Stimulated activated CD4-positive, alpha-beta T cell treated with anti-CD3 and anti-CD28 coated beads, Interleukin-12 subunit alpha, Interleukin-12 subunit beta, amount 100 ng/mL, for 24 hours (primary cell): ENCODE measurements around the gene CLEC17A.
"Not testable (repeated sequence)": the region's sequence is repeated elsewhere in the genome, so short reads cannot be mapped to it uniquely, and the experiment has no call there.

Experiments used
- DNase-seq, 2 experiments: peaks; one replicate each; pipeline ENCODE4 v3.0.0-alpha.2; 2020; ENCODE audit warnings: low read depth in 2 of 2

The CLEC17A gene

GRCh38 chr19:14582894-14583340 lies at the start of gene CLEC17A:
TSS of gene CLEC17A (plus strand) at chr19:14583084. CDS start at chr19:14583161, 77 bp downstream.
- DNase-seq, result no peak

DNA sequence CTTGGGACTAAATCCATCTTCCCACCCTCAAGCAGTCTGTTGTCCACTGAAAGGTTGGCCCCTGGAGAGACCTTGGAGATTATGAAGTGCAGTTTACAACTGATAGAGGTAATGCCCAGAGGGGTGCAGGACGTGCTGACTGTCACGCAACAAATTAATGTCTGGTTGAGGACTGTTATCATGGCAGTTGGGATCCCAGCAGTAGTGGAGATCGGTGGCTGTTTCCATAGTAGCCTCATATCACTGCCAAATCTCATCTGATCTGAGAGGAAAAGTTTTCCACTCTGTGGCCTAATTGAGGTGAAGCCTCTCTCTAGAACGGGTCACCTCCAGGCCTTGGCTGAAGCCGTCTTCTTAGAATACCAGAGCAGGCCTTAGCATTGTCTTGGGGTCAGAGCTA lies 49.4 kb upstream of the CLEC17A start:
- no peak for DNase-seq

DNA sequence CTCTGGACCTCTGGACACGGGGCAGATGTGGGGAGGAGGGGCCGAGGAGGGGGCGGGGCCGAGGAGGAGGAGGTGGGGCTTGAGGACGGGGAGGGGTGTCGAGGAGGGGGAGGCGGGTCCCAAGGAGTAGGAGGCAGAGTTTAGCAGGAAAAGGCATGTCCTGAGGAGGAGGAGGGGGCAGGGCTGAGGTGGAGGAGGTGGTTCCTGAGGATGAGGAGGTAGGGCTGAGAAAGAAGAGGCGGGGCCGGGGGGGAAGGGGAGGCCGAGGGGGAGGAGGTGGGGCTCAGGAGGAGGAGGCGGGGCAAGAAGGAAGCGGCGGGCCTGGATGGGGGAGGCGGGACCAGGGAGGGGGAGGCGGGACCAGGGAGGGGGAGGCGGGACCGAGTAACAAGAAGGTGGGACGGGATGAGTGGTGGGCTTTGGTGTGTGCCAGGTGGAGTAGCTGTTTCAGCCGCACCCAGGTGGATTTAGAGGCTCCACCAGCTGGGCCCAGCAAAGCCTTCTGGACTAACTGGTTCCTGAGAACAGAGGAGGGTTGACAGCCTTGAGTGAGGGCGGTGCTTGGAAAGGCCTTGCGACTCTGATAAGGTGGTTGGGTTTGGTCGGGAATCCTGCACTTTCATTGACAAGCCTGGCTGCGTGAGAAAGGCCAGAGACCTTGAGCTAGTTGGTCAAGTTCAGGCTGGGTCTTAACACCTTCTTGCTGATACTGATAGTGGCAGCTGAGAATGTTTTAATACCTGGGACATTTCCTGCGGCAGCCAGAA lies 45.8 kb upstream of the CLEC17A start:
- DNase-seq, result peak in 1 of 2 experiments; percentile 43

GRCh38 chr19:14540741-14541525 lies 42.0 kb upstream of the CLEC17A start:
- DNase-seq, result no peak

GRCh38 chr19:14541979-14542378 lies 40.9 kb upstream of the CLEC17A start:
- not testable (repeated sequence) for DNase-seq

DNA sequence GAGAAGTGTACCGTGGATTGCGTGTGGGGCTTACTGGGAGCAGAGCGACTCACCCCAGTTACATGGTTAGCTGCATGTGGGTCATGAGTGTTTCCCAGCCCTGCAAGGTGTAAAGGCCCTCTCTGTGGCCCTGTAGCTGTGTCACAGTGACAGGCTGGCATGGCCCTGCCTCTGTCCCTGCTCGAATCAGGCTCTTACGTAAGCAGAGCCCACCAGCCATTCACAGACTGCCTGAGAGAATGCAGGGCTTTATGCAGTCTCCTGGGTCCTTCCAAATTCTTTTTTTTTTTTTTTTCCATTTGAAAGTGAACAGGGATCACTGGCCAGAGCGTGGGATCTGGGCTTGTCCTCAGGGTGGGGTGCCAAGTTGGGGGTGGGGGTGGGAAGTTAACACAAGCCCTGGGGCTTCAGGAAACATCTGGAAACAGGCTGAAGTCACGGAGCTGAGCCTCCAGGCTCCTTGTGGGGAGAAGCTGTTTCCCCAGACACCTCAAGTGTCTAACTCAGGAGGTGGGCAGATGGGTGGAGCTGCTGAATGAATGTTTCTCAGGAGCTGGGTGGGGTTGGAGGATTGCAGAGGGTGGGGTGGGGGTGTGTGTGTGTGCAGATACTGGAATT lies 40.1 kb upstream of the CLEC17A start:
- no peak for DNase-seq

DNA sequence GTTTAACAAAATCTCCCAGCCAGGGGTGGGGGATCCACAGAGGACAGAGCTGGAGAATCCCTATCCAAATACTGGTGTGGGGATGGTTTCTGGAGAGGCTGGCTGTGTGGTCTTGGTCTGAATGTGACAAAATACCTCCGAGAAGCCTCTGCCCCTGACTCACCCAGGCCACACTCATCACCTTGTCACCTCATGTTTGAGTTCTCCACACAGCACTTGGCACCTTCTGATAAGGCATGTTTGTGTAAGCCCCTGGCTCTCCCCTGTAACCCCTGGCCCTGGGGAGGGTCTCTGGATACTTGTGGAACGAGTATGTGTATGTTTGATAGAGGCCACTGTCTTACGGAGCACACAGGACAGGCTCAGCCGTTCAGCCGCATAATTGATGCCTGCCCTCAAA lies 38.8 kb upstream of the CLEC17A start:
- no peak for DNase-seq

DNA sequence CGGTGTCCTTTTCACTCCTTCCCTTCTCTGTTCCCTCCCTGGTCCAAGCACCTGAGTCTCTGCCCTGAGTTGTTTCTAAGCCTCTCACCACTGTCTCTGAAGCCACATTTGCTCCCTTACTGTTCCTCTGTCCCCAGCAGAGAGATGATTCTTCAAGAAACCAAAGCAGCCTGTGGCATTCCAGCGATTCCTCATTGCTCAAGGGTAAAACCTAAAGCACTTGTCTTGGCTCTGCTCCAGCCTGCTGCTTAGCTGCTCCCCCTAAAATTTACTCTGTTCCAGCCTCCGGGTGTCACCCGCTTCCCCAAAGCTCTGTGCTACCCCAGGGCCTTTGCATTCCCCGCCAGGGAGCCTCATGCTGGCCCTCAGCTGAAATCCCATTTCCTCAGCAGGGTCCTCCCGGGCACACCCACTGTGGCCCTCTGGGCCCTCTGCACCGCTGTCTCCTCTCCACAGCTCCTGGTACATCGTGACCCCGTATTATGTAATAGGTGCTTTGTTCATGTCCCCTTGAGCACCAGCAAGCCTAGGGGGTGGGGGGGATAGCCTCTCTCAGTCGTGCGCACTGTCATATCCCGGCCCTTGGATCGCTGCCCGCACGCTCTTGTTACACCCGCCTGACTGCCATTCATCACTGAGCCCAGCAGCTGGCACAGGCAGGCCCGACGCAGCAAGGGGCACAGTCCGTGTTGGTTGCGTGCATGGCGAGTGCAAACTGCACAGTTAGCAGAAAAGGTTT lies 37.7 kb upstream of the CLEC17A start:
- no peak for DNase-seq

- no peak for DNase-seq
Observed at GRCh38 chr19:14545716-14546082, 37.2 kb upstream of the CLEC17A start.

- DNase-seq, result no peak
Observed at GRCh38 chr19:14550201-14550754, 32.6 kb upstream of the CLEC17A start.

DNA sequence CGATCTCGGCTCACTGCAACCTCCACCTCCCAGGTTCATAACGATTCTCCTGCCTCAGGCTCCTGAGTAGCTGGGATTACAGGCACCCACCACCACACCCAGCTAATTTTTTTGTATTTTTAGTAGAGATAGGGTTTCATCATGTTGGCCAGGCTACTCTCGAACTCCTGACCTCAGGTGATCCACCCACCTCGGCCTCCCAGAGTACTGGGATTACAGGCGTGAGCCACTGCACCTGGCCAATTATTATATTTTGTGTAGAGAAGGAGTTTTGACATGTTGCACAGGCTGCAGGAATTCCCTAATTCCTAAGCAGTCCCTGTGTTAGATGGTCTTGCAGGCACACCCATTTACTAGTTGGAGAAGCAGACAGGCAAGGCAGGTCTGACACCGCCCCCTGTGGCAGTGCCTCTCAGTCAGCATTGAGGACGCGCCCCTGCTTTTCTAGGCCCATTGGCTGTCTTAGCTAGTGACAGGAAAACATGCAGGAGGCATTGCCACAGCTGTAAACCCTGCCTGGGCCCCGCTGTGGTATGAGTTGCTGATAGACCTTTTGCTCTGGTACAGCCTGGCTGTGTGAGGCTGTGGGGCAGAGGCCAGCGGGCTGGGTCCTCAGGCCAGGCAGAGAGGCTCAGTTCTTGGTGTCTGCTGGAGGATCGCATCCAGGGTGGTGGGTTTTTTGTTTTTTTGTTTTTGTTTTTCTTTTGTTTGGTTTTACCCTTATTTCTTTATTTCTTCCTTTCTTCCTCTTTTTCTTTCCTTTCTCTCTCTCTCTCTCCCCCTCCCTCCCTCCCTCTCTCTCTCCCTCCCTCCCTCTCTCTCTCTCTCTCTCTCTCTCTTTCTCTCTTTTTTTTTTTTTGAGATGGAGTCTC lies 31.5 kb upstream of the CLEC17A start:
- peak; percentile 30 to 53 for DNase-seq

- not testable (repeated sequence) for DNase-seq
Observed at GRCh38 chr19:14552006-14552360, 30.9 kb upstream of the CLEC17A start.

GRCh38 chr19:14553042-14553938 lies 29.6 kb upstream of the CLEC17A start:
- no peak for DNase-seq

GRCh38 chr19:14553939-14554243 lies 29.0 kb upstream of the CLEC17A start:
- no peak for DNase-seq

DNA sequence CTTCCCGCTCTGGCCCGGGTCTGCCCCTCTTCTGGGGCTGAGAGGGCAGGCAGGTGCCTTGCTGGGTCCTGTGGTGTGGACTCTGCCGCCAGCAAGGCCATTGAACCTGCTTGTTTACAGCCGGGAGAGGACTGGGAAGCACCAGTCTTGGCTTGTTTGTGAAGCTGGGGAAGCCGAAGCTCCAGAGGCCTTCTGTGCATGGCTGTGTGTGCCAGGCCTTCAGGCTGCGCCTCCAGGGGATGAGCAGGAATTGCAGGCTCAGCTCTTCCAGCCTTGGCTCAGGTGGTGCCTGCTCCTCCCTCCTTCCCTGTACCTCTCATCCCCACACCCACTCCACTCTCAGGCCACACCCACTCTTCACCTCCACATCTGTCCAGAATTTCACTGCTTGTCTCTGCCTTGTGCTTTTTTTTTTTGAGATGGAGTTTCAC lies 28.5 kb upstream of the CLEC17A start:
- no peak for DNase-seq

GRCh38 chr19:14555918-14556661 lies 26.8 kb upstream of the CLEC17A start:
- no peak for DNase-seq

DNA sequence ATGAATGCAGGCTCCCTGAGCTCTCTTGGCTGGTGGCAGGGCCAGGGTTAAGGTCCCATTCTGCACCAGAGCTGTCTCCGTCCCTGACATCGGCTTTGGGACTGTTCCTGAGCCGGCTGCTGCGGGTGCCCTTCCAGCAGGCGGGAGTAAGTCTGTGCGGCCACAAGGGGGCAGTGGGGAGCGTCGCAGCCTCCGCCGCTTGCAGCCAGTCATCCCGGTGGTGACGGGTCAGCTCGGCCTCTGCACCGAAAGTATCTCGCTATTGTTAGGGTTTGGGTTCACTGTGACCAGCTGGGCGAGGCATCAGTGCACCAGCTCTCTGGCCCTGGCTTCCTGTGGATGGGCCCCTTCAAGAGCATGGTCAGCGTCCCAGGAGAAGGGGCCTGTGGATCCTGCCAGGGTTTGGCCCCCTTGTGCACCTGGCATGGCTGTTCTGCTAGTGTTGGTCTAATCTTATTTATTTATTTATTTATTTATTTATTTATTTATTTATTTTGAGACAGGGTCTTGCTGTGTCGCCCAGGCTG lies 26.2 kb upstream of the CLEC17A start:
- DNase-seq, result peak; percentile 43 to 73

- DNase-seq, result no peak
Observed at GRCh38 chr19:14558370-14559066, 24.4 kb upstream of the CLEC17A start.
